Astrocyte of the cerebellum (primary cell): ENCODE data around the gene HK2.
"Not testable (repeated sequence)": the region's sequence is repeated elsewhere in the genome, so short reads cannot be mapped to it uniquely, and the experiment has no call there.

Experiments used
- DNase-seq: peaks from one replicate; pipeline ENCODE4 v3.0.0-alpha.2; 2011; ENCODE audit warnings: low read depth
- H3K4me3 ChIP-seq: 2 replicates; pipeline ENCODE4 v1.5.1; 2011; ENCODE audit warnings: mild to moderate bottlenecking, low read depth, low read length, moderate library complexity
- CTCF ChIP-seq: IDR thresholded peaks from 2 replicates; pipeline ENCODE4 v1.5.1; 2012; ENCODE audit warnings: low read length, low read depth, moderate library complexity, mild to moderate bottlenecking; ENCODE audit errors: missing control alignments
- in situ Hi-C: cut with HindIII; loops from 2 replicates; pipeline ENCODE4 v1.10.0; 2017; ENCODE audit warnings: low sequenced_read_pairs

Gene HK2

GRCh38 chr2:74894272-74894981 is 60.5 kb downstream of the HK2 start:
- no peak for TF ChIP-seq CTCF
- no peak overlapping the region for H3K4me3 ChIP-seq
- in situ Hi-C loops: no loop called here
- no peak for DNase-seq

GRCh38 chr2:74895001-74895400 is 61.1 kb downstream of the HK2 start:
- H3K4me3 ChIP-seq: no peak overlapping the region
- TF ChIP-seq CTCF: no peak
- no peak for DNase-seq
- in situ Hi-C loops: no loop called here

- TF ChIP-seq CTCF: no peak
- no peak for DNase-seq
- no peak overlapping the region for H3K4me3 ChIP-seq
- in situ Hi-C loops: no loop called here
Observed at GRCh38 chr2:74896232-74896631, 62.3 kb downstream of the HK2 start.

- H3K4me3 ChIP-seq, in situ Hi-C loops, DNase-seq: not testable (repeated sequence)
Observed at GRCh38 chr2:74900225-74900624, 66.3 kb downstream of the HK2 start.

GRCh38 chr2:74902281-74902860 is 68.4 kb downstream of the HK2 start:
- in situ Hi-C loops: no loop called here
- DNase-seq: no peak
- TF ChIP-seq CTCF: no peak

GRCh38 chr2:74906395-74906794 is 72.5 kb downstream of the HK2 start:
- no peak for DNase-seq
- in situ Hi-C loops: no loop called here
- no peak overlapping the region for H3K4me3 ChIP-seq
- TF ChIP-seq CTCF: no peak

More at GRCh38 chr2:74902281-74902860, 68.4 kb downstream of the HK2 start:
- H3K4me3 ChIP-seq: no peak overlapping the region

GRCh38 chr2:74907560-74907959 is 73.6 kb downstream of the HK2 start:
- in situ Hi-C loops, DNase-seq, H3K4me3 ChIP-seq: not testable (repeated sequence)
